ENCODE measurements around the gene NRG3. TPM values are rescaled to one million over a fixed set of nuclear protein-coding genes. Genes with fewer than 3 reads are reported as not detected.

NRG3 gene
- total RNA-seq, 2 experiments from 2014 or later: not detected

DNA sequence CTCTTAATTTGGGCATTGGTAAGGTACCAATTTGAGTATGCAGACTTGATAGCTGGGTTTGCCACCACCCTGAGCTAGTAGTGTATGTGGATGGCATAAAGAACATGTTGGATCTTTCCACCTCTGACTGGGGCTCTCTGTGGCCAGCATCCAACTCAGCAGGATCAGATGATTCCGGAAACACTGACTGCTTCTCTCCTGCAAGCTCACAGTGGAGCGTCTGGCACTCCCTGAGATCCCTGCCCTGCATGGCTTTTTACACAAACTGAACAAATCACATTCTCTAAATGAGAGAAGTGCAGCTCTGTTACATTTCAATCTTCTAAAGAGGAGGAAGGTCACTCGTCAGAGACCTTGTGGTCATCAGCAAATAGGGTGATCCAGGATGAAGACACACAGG lies 1057.5 kb downstream of the NRG3 start:
- intact Hi-C loops (cut with micrococcal nuclease; ENCODE audit: unreplicated experiment): no loop called here
- Histone ChIP-seq H3K36me3 (ENCODE audit: insufficient read depth, low read length) (no peaks in the 10 kb centered on the region), H3K9me3 (ENCODE audit: low read length) (no peaks in the 10 kb centered on the region), H3K4me2 (ENCODE audit: low read length) (no peak overlapping the region), H4K20me1 (ENCODE audit: insufficient read depth, low read length) (no peaks in the 10 kb centered on the region), H3K4me3 (ENCODE audit: low read depth, low read length, poor library complexity, severe bottlenecking) (no peak overlapping the region), H3K4me1 (ENCODE audit: insufficient read depth, low read length, poor library complexity, severe bottlenecking) (no peaks in the 10 kb centered on the region), H2AFZ (ENCODE audit: low read length) (no peak overlapping the region), H3K9me2 (ENCODE audit: insufficient read depth, low read length) (no peaks in the 10 kb centered on the region), H3K79me2 (ENCODE audit: insufficient read depth, low read depth, low read length) (no peaks in the 10 kb centered on the region), H3K27ac (ENCODE audit: low read depth, low read length, poor library complexity, severe bottlenecking) (no peak overlapping the region)
- no TSS peak for BruUV-seq (replicated peaks)
- no peak for DNase-seq (ENCODE audit: low spot score)
- ChIA-PET CTCF (ENCODE audit: unreplicated experiment) (no interaction called here), POLR2A (no interaction called here)
- TF ChIP-seq, protein P1, sequence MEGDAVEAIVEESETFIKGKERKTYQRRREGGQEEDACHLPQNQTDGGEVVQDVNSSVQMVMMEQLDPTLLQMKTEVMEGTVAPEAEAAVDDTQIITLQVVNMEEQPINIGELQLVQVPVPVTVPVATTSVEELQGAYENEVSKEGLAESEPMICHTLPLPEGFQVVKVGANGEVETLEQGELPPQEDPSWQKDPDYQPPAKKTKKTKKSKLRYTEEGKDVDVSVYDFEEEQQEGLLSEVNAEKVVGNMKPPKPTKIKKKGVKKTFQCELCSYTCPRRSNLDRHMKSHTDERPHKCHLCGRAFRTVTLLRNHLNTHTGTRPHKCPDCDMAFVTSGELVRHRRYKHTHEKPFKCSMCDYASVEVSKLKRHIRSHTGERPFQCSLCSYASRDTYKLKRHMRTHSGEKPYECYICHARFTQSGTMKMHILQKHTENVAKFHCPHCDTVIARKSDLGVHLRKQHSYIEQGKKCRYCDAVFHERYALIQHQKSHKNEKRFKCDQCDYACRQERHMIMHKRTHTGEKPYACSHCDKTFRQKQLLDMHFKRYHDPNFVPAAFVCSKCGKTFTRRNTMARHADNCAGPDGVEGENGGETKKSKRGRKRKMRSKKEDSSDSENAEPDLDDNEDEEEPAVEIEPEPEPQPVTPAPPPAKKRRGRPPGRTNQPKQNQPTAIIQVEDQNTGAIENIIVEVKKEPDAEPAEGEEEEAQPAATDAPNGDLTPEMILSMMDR (conservative IDR thresholded peaks at IDR 0.05; ENCODE audit: low read length): no peak
- TF ChIP-seq EZH2phosphoT487 (IDR thresholded peaks at IDR 0.05; ENCODE audit: borderline replicate concordance, low read depth, low read length): no peak

DNA sequence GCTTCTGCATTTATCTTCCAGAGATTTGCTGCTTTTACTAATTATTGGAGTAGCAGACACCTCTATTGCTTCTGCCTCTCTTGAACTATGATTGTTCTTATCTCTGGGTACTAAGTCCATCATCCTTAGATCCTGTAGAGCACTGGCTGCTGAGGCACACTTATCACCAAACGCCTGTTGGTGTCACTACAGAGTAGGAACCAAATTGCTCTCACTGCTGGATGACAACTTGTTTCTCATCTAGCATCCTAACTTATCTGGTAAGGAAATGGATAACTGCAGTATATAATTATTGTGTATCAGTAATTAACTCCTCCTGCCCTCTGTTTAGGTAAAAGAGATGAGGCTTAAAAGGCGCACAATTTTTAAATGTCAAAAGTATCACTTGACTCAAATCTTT lies 1059.4 kb downstream of the NRG3 start:
- no TSS peak for BruUV-seq (replicated peaks)
- TF ChIP-seq EZH2phosphoT487 (IDR thresholded peaks at IDR 0.05; ENCODE audit: borderline replicate concordance, low read depth, low read length): no peak
- TF ChIP-seq, protein P1 (conservative IDR thresholded peaks at IDR 0.05; ENCODE audit: low read length): 0 out of 2 replicates have a peak, but pooled peaks have one; percentile 29
- Histone ChIP-seq H3K4me1 (ENCODE audit: insufficient read depth, low read length, poor library complexity, severe bottlenecking) (no peaks in the 10 kb centered on the region), H4K20me1 (ENCODE audit: insufficient read depth, low read length) (no peaks in the 10 kb centered on the region), H3K27ac (ENCODE audit: low read depth, low read length, poor library complexity, severe bottlenecking) (no peak overlapping the region), H2AFZ (ENCODE audit: low read length) (no peak overlapping the region), H3K9me3 (ENCODE audit: low read length) (no peaks in the 10 kb centered on the region), H3K4me3 (ENCODE audit: low read depth, low read length, poor library complexity, severe bottlenecking) (no peak overlapping the region), H3K4me2 (ENCODE audit: low read length) (no peak overlapping the region), H3K36me3 (ENCODE audit: insufficient read depth, low read length) (no peaks in the 10 kb centered on the region), H3K9me2 (ENCODE audit: insufficient read depth, low read length) (no peaks in the 10 kb centered on the region), H3K79me2 (ENCODE audit: insufficient read depth, low read depth, low read length) (no peaks in the 10 kb centered on the region)
- intact Hi-C loops (cut with micrococcal nuclease; ENCODE audit: unreplicated experiment): no loop called here
- DNase-seq (ENCODE audit: low spot score): peak; percentile 4
- ChIA-PET CTCF (ENCODE audit: unreplicated experiment) (no interaction called here), POLR2A (no interaction called here)

DNA sequence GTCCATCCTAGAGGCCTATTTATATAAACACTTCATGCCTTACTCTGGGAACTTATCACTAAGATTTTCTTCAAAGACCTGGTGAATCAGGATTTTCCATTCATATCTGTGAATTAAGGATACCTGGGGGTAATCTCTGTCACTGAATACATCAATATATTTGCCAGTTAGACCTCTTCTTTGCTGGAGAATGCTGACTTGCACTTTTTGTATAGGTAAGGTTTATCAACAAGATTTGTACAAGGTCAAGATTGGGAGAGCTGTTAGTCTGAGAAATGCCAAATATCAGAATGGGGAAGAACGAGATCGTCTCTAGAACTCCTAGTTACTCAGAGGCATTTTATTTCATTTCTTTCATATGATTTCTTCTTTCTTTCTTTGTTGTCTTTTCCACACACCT lies 1060.0 kb downstream of the NRG3 start:
- CTCF ChIA-PET (ENCODE audit: unreplicated experiment): no interaction called here
- TF ChIP-seq EZH2phosphoT487 (IDR thresholded peaks at IDR 0.05; ENCODE audit: borderline replicate concordance, low read depth, low read length): no peak
- TF ChIP-seq, protein P1 (conservative IDR thresholded peaks at IDR 0.05; ENCODE audit: low read length): no peak
- intact Hi-C loops (cut with micrococcal nuclease; ENCODE audit: unreplicated experiment): no loop called here
- no TSS peak for BruUV-seq (replicated peaks)
- no peaks in the 10 kb centered on the region for H3K9me2 ChIP-seq (ENCODE audit: insufficient read depth, low read length)
- POLR2A ChIA-PET: no interaction called here
- H3K36me3 ChIP-seq (ENCODE audit: insufficient read depth, low read length): no peaks in the 10 kb centered on the region
- DNase-seq (ENCODE audit: low spot score): no peak
- H3K9me3 ChIP-seq (ENCODE audit: low read length): no peaks in the 10 kb centered on the region
- H2AFZ ChIP-seq (ENCODE audit: low read length): no peak overlapping the region
- no peaks in the 10 kb centered on the region for H4K20me1 ChIP-seq (ENCODE audit: insufficient read depth, low read length)
- no peak overlapping the region for H3K4me2 ChIP-seq (ENCODE audit: low read length)
- no peak overlapping the region for H3K4me3 ChIP-seq (ENCODE audit: low read depth, low read length, poor library complexity, severe bottlenecking)
- no peaks in the 10 kb centered on the region for H3K79me2 ChIP-seq (ENCODE audit: insufficient read depth, low read depth, low read length)
- H3K27ac ChIP-seq (ENCODE audit: low read depth, low read length, poor library complexity, severe bottlenecking): no peak overlapping the region
- H3K4me1 ChIP-seq (ENCODE audit: insufficient read depth, low read length, poor library complexity, severe bottlenecking): no peaks in the 10 kb centered on the region
